ENCODE data around the gene PHF1.

The PHF1 gene

GRCh38 chr6:33384581-33385020 lies 26.2 kb upstream of the PHF1 start:
- Histone ChIP-seq H3K36me3 (ENCODE audit: control insufficient read depth in 2 of 2, insufficient read depth in 1 of 2, low read length in 2 of 2) (no peaks in the 10 kb centered on the region), H3K4me3 (ENCODE audit: low read depth, low read length) (no peak overlapping the region), H3K27ac (ENCODE audit: extremely low read depth, low read depth, low read length) (no peak overlapping the region), H3K9me3 (ENCODE audit: control insufficient read depth, insufficient read depth, low read depth, low read length) (no peaks in the 10 kb centered on the region), H3K4me1 (ENCODE audit: control insufficient read depth, insufficient read depth, low read length) (no peaks in the 10 kb centered on the region)
- CTCF ChIA-PET, result interaction anchor here (0.6 to 1.5 kb wide), 13 partner anchors 10 to 306 kb away, joined by 3 to 7 read pairs (median 4); no protein-coding TSS in a partner anchor
- TF ChIP-seq FEZF1 (tag by site-specific recombination; IDR thresholded peaks at IDR 0.05), result no peak
- peak; percentile 51; the same call in 1 of the 2 replicates for TF ChIP-seq CTCF (tag by site-specific recombination; IDR thresholded peaks at IDR 0.05)
- TF ChIP-seq PRDM1 (tag by site-specific recombination; IDR thresholded peaks at IDR 0.05), result peak; percentile 23; the same call in 1 of the 2 replicates
- TF ChIP-seq PRDM10 (tag by site-specific recombination; IDR thresholded peaks at IDR 0.05), result no peak
- no peak for TF ChIP-seq REST (tag by site-specific recombination; IDR thresholded peaks at IDR 0.05)
- no peak for TF ChIP-seq SALL2 (tag by site-specific recombination; IDR thresholded peaks at IDR 0.05; ENCODE audit: borderline replicate concordance)
- TF ChIP-seq ZNF560 (tag by site-specific recombination; IDR thresholded peaks at IDR 0.05; ENCODE audit: borderline replicate concordance), result no peak
- no peak for TF ChIP-seq ZNF670 (tag by site-specific recombination; IDR thresholded peaks at IDR 0.05; ENCODE audit: low read depth)
- TF ChIP-seq ZNF174 (tag by site-specific recombination; IDR thresholded peaks at IDR 0.05), result no peak
- no peak for TF ChIP-seq ZNF514 (tag by site-specific recombination; IDR thresholded peaks at IDR 0.05)
- TF ChIP-seq ZNF302 (tag by site-specific recombination; IDR thresholded peaks at IDR 0.05; ENCODE audit: low read depth), result no peak
- no peak for TF ChIP-seq ZNF561 (tag by site-specific recombination; IDR thresholded peaks at IDR 0.05; ENCODE audit: borderline replicate concordance)
- POLR2A ChIA-PET, result no interaction called here

GRCh38 chr6:33390173-33390572 lies 20.6 kb upstream of the PHF1 start:
- Histone ChIP-seq H3K4me3 (ENCODE audit: low read depth, low read length) (no peak overlapping the region), H3K27ac (ENCODE audit: extremely low read depth, low read depth, low read length) (no peak overlapping the region), H3K9me3 (ENCODE audit: control insufficient read depth, insufficient read depth, low read depth, low read length) (no peaks in the 10 kb centered on the region), H3K4me1 (ENCODE audit: control insufficient read depth, insufficient read depth, low read length) (peaks cover 10% of the 10 kb centered on the region), H3K36me3 (ENCODE audit: control insufficient read depth in 2 of 2, insufficient read depth in 1 of 2, low read length in 2 of 2) (peaks cover 0 to 13% of the 10 kb centered on the region in 2 experiments; a peak in 2 of 3 replicates)
- POLR2A ChIA-PET, result interaction anchor here (0.6 kb wide), 1 partner anchor 172 kb away, joined by 3 read pairs; no protein-coding TSS in a partner anchor
- CTCF ChIA-PET, result interaction anchor here (0.6 to 1.6 kb wide), 27 partner anchors 11 to 191 kb away, joined by 3 to 21 read pairs (median 6); partner anchors contain the start of genes B3GALT4 and ZBTB22
- TF ChIP-seq ZNF350 (tag by site-specific recombination; IDR thresholded peaks at IDR 0.05), result no peak
- no peak for TF ChIP-seq ZNF280D (tag by site-specific recombination; IDR thresholded peaks at IDR 0.05)
- TF ChIP-seq ZNF747 (tag by site-specific recombination; IDR thresholded peaks at IDR 0.05), result no peak
- no peak for TF ChIP-seq SETDB1 (IDR thresholded peaks at IDR 0.05; ENCODE audit: insufficient read length, low read length)
- no peak for TF ChIP-seq BCL6B (tag by site-specific recombination; IDR thresholded peaks at IDR 0.05)
- no peak for TF ChIP-seq ZNF548 (tag by site-specific recombination; IDR thresholded peaks at IDR 0.05)
- no peak for TF ChIP-seq HOXA7 (CRISPR knock-in tag; IDR thresholded peaks at IDR 0.05; ENCODE audit: borderline replicate concordance)
- TF ChIP-seq ZNF785 (tag by site-specific recombination; IDR thresholded peaks at IDR 0.05), result no peak
- TF ChIP-seq ZNF114 (tag by site-specific recombination; IDR thresholded peaks at IDR 0.05), result no peak
- TF ChIP-seq ZNF433 (tag by site-specific recombination; IDR thresholded peaks at IDR 0.05; ENCODE audit: low read depth), result no peak
